ENCODE results near the gene ZFYVE28.

ZFYVE28 gene

GRCh38 chr4:2334826-2335728, 83.4 kb downstream of the ZFYVE28 start:
- POLR2A ChIA-PET: no interaction called here
- CTCF ChIA-PET: no interaction called here
- DNase-seq (ENCODE audit: low read depth, low spot score): no peak
- no peak for TF ChIP-seq CTCF (IDR thresholded peaks at IDR 0.05; ENCODE audit: insufficient read depth, low read length, missing control alignments)
- no peak overlapping the region for H3K4me3 ChIP-seq (ENCODE audit: low read depth, low read length)

DNA sequence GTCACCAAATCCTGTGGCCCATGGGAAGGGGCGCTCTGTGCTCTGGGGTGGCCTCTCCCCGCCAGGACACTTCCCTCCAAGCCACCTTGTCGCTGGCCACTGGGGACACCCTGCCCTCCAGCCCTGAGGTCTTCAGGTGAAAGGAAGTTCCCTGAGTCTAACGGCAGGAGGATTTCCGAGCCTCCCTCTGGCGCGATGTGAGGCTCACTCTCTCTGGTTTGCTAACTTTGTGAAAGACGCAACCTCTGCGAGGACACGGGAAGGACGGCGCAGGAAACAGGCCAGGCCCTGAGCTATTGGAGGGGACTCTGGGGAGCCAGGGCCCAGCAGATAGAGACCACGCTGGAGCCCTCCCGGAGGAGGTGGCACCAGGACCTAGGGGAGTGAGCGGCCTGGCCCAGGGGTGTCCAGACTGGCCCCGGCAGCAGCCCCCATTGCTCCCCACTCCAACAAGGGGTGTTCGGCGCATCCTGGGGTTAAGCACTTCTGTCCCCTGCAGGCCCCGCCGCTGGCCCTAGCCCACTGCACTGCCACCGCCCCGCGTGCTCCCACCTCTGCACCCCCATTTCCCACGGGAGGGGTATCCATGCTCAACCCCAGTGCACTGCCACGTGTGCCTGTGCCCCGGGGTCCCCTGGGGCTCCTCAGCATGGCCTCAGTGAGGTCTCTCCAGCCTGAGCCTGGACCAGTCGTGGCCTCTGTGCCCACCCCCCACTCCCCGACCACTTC, 84.4 kb downstream of the ZFYVE28 start:
- DNase-seq (ENCODE audit: low read depth, low spot score): no peak
- no peak for TF ChIP-seq CTCF (IDR thresholded peaks at IDR 0.05; ENCODE audit: insufficient read depth, low read length, missing control alignments)
- CTCF ChIA-PET: no interaction called here
- POLR2A ChIA-PET: no interaction called here
- no peak overlapping the region for H3K4me3 ChIP-seq (ENCODE audit: low read depth, low read length)

GRCh38 chr4:2333356-2333841, 85.0 kb downstream of the ZFYVE28 start:
- ChIA-PET CTCF (no interaction called here), POLR2A (no interaction called here)
- H3K4me3 ChIP-seq (ENCODE audit: low read depth, low read length): no peak overlapping the region
- DNase-seq (ENCODE audit: low read depth, low spot score): no peak
- TF ChIP-seq CTCF (IDR thresholded peaks at IDR 0.05; ENCODE audit: insufficient read depth, low read length, missing control alignments): no peak

GRCh38 chr4:2332976-2333319, 85.5 kb downstream of the ZFYVE28 start:
- ChIA-PET POLR2A (no interaction called here), CTCF (no interaction called here)
- no peak overlapping the region for H3K4me3 ChIP-seq (ENCODE audit: low read depth, low read length)
- no peak for DNase-seq (ENCODE audit: low read depth, low spot score)
- TF ChIP-seq CTCF (IDR thresholded peaks at IDR 0.05; ENCODE audit: insufficient read depth, low read length, missing control alignments): no peak

DNA sequence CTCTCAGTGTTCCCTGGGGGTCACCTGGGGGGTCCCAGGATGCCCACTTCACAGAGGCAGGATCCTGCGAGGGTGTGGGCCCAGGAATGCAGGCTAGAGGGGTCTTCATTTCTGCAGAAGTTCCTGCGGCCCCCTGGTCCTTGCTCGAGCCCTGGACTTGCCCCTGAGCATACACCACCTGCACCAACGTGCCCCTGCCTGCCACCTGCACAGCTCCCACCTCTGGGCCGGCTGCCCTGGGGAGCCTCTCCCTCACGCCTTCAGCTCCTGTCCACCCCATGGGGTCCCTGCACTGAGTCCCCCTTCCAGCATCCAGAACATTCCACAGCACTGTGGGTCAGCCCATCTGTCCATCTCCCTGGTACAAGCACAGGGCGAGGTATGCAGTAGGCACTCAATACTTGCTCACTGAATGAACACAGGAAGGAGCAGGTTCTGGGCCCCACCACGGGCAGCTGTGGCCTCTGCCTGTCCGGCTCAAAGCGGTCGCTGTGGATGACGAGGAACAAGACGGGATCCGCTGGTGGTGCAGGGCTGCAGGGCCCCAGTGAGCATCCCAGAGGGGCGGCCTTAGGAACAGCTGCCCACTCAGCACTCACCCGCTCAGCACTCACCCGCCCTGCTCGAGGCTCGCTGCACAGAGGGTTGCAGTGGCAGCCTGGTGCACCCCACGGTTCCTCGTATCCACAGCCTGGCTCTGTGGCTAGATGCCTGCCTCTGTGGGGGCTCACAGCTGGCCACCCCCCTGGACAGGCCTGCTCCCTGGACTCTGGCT, 86.1 kb downstream of the ZFYVE28 start:
- TF ChIP-seq CTCF (IDR thresholded peaks at IDR 0.05; ENCODE audit: insufficient read depth, low read length, missing control alignments): no peak
- ChIA-PET CTCF (no interaction called here), POLR2A (no interaction called here)
- DNase-seq (ENCODE audit: low read depth, low spot score): no peak
- H3K4me3 ChIP-seq (ENCODE audit: low read depth, low read length): no peak overlapping the region
